Tongue (tissue), 2 donors: ENCODE data around the gene ANOS1. TPM values are rescaled to one million over a fixed set of nuclear protein-coding genes. Genes with fewer than 3 reads are reported as not detected.
"Not testable (repeated sequence)": the region's sequence is repeated elsewhere in the genome, so short reads cannot be mapped to it uniquely, and the experiment has no call there.

Experiments used
- DNase-seq: peaks from one replicate; pipeline ENCODE4 v3.0.0-alpha.2; 2015
- total RNA-seq: library from RNA; depleted of rRNA; stranded (reverse); fragments of >200 nt; gene quantifications from one replicate; pipeline ENCODE4 v1.2.3, GENCODE V29; 2014

Gene ANOS1
- total RNA-seq, 1 donor from 2014 or later: 26.4 TPM

- no peak for DNase-seq
Measured at GRCh38 chrX:8629871-8630270, 102.1 kb downstream of the ANOS1 start.

DNA sequence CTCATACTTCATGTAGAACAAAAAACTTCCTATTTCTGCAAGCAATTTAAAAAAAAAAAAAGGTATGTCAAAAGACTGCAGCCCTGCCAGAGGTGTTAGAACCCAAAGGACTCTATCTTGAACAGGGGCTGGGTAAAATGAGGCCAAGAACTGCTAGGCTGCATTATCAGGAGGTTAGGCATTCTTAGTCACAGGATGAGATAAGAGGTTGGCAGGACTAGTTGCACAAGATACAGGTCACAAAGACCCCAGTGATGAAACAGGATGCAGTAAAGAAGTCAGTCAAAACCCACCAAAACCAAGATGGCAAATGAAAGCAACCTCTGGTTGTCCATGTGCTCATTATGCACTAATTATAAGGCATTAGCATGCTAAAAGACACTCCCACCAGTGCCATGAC is 104.1 kb downstream of the ANOS1 start:
- no peak for DNase-seq

GRCh38 chrX:8607326-8607725 is 124.6 kb downstream of the ANOS1 start:
- DNase-seq: no peak

DNA sequence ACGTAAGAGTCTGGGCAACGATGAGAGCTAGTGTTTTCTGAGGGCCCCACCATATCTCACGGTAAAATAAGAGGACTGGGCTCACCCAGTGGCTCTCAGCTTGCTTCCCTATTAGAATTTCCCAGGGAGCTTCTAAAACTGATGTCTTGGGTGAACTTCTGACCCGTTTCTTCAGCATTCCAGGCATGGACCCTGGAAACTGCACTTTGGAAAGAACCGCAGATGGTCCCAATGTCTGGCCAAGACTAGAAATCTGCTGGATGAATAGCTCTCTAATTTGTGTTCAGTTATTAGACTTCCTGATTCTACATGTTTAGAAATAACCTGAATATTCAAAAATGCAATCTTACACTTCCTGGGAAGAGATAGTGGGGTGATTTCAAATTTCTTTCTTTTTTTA is 127.8 kb downstream of the ANOS1 start:
- DNase-seq: no peak

GRCh38 chrX:8591501-8591900 is 140.4 kb downstream of the ANOS1 start:
- peak; percentile 30 for DNase-seq

GRCh38 chrX:8586953-8587352 is 145.0 kb downstream of the ANOS1 start:
- no peak for DNase-seq

GRCh38 chrX:8579602-8580001 is 152.3 kb downstream of the ANOS1 start:
- peak; percentile 4 for DNase-seq

- DNase-seq: no peak
Measured at GRCh38 chrX:8576821-8577220, 155.1 kb downstream of the ANOS1 start.

GRCh38 chrX:8565729-8566128 is 166.2 kb downstream of the ANOS1 start:
- DNase-seq: no peak

- DNase-seq: no peak
Measured at GRCh38 chrX:8548446-8548845, 183.5 kb downstream of the ANOS1 start.

DNA sequence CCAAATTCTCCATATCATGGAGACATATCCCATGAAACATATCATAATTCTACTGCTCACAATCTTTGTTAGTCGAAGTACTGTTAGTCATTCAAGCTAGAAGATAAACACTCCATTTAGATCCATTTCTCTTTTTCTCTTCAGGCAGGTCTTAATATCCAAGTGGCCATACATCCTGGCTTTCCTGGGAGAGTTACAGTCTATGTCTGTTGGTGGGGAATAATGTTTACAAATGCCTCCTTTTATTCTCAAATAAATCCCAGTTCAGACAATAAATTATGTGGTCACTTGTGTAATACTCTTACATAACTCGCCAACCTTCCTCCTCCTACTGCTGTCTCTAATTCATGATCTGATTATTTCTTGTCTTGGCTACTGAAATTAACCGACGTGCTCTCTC is 185.2 kb downstream of the ANOS1 start:
- DNase-seq: no peak

GRCh38 chrX:8520791-8521190 is 211.1 kb downstream of the ANOS1 start:
- DNase-seq: no peak

DNA sequence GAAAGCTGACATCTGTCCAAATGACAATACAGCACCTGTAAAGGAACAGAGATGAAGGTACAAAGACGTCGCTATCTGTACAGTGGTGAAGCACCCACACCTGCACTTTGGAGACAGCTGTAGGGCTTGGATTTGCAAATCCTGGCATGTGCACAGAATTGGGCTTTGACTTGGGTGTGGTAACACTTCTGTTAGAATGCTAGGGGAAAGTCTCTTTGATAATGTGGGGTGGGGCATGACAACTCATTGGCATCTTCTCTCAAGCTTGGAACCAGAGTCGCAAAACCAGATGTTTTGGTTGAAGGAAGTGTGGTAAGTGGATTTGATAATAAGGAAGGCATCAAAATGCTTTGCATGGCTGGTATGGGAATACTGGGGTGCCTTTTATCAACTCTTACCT is 211.8 kb downstream of the ANOS1 start:
- DNase-seq: peak; percentile 63

- DNase-seq: no peak
Measured at GRCh38 chrX:8504451-8504850, 227.5 kb downstream of the ANOS1 start.

DNA sequence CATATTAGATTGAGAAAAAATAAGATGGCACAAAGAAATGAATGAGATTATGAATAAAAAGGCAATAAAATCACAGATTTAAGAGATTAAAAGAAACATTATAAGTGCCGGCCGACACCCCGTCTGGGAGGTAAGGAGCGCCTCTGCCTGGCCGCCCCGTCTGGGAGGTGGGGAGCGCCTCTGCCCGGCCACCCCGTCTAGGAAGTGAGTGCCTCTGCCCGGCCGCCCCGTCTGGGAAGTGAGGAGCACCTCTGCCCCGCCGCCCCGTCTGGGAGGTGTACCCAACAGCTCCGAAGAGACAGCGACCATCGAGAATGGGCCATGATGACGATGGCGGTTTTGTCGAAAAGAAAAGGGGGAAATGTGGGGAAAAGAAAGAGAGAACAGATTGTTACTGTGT is 229.8 kb downstream of the ANOS1 start:
- not testable (repeated sequence) for DNase-seq

DNA sequence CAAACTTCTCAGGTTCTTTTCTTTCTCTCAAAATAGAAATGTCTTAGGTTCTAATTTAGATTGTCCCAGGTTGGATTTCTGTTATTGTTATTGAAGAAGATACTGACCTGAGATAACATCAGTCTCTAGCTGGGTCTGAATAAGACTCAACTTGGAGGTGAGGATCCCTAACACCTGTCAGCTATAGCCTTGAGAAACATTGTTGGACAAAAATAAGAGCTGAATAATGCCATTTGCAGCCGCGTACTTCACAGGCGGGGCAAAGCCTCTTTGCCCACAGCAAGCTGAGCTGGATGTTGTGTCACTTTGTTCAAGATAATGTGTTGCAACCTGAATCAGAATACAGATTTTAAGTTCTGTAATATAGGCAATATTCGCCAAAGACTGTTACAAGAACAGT is 231.7 kb downstream of the ANOS1 start:
- no peak for DNase-seq

GRCh38 chrX:8495036-8495435 is 236.9 kb downstream of the ANOS1 start:
- not testable (repeated sequence) for DNase-seq

DNA sequence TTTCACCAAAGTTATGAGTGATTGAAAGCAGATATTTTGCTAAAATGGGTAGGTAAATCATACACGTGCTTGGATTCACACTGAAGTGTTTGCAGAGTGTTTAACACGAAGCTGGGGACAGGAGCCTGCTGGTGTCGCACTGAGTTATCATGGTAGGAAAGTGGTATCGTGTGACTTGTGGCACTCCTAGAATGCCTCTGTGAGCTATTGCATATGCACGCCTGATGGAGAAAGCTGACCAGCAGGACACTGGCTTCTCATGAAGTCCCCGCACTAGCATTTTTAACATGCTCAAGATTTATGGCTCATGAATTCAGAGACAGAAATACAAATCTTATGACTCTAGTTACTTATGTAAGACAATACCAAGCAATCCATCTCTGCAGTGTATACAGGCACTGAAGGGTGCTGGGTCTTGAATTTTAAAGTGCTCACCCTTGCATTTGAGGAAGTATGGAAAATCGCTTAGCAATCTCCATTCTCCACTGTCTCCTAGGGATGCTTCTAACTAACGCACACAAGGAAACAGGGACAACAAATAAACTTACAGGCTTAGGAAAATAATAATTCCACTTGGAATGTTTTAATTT is 247.5 kb downstream of the ANOS1 start:
- DNase-seq: no peak

Other genes starting within 250 kb of the ANOS1 start
- gene FAM9A, start 69.2 kb upstream of the ANOS1 start, total RNA-seq: not detected